Hypothalamus (tissue), 51 donors: ENCODE data around the gene TMPRSS11D.

Experiments used
- DNase-seq, 51 donors: peaks; one replicate each; lab custom pipeline; 2025; lab: John Stamatoyannopoulos, UW

The TMPRSS11D gene

GRCh38 chr4:67891645-67892044 is 7.8 kb upstream of the TMPRSS11D start:
- no peak for DNase-seq

GRCh38 chr4:67886281-67886680 is 2.5 kb upstream of the TMPRSS11D start:
- DNase-seq: no peak

- no peak for DNase-seq
Observed at GRCh38 chr4:67885762-67886161, 2.0 kb upstream of the TMPRSS11D start.

- DNase-seq: no peak
Observed at GRCh38 chr4:67884701-67885100, 899 bp upstream of the TMPRSS11D start.

GRCh38 chr4:67883458-67883857 is 344 bp downstream of the TMPRSS11D start:
- DNase-seq: no peak

- no peak for DNase-seq
Observed at GRCh38 chr4:67880866-67881610, 2.8 kb downstream of the TMPRSS11D start.

GRCh38 chr4:67879486-67879885 is 4.3 kb downstream of the TMPRSS11D start:
- DNase-seq: no peak

GRCh38 chr4:67877086-67877485 is 6.7 kb downstream of the TMPRSS11D start:
- no peak for DNase-seq

- no peak for DNase-seq
Observed at GRCh38 chr4:67874986-67875385, 8.8 kb downstream of the TMPRSS11D start.

- no peak for DNase-seq
Observed at GRCh38 chr4:67873116-67873515, 10.7 kb downstream of the TMPRSS11D start.

- DNase-seq: no peak
Observed at GRCh38 chr4:67871867-67872266, 11.9 kb downstream of the TMPRSS11D start.

GRCh38 chr4:67869580-67870190 is 14.1 kb downstream of the TMPRSS11D start:
- no peak for DNase-seq

GRCh38 chr4:67861513-67861912 is 22.3 kb downstream of the TMPRSS11D start:
- DNase-seq: no peak

- DNase-seq: no peak
Observed at GRCh38 chr4:67853336-67853735, 30.5 kb downstream of the TMPRSS11D start.

- no peak for DNase-seq
Observed at GRCh38 chr4:67820903-67821302, 62.9 kb downstream of the TMPRSS11D start.

GRCh38 chr4:67810011-67810410 is 73.8 kb downstream of the TMPRSS11D start:
- no peak for DNase-seq

GRCh38 chr4:67809502-67809901 is 74.3 kb downstream of the TMPRSS11D start:
- no peak for DNase-seq

GRCh38 chr4:67796810-67797209 is 87.0 kb downstream of the TMPRSS11D start:
- DNase-seq: no peak

GRCh38 chr4:67790721-67791120 is 93.1 kb downstream of the TMPRSS11D start:
- DNase-seq: no peak

GRCh38 chr4:67787311-67787710 is 96.5 kb downstream of the TMPRSS11D start:
- no peak for DNase-seq

- no peak for DNase-seq
Observed at GRCh38 chr4:67785528-67785927, 98.3 kb downstream of the TMPRSS11D start.

- no peak for DNase-seq
Observed at GRCh38 chr4:67779631-67780030, 104.2 kb downstream of the TMPRSS11D start.

- DNase-seq: no peak
Observed at GRCh38 chr4:67776746-67777145, 107.1 kb downstream of the TMPRSS11D start.
